Neural cell (in vitro differentiated cells): ENCODE results near the gene MMGT1.

Source experiments
- EZH2 ChIP-seq: fragments of 200-600, 300-800 bp; shearing (Covaris generic), sonication (generic); IDR thresholded peaks from 2 replicates; pipeline ENCODE4 v1.6.1; 2014; ENCODE audit warnings: antibody characterized with exemption, low read length, borderline replicate concordance, mild to moderate bottlenecking; ENCODE audit not compliant: insufficient read depth, poor library complexity, severe bottlenecking
- TF ChIP-seq, protein P1 (sequence below): fragments of 450-650 bp; IDR thresholded peaks from 2 replicates; pipeline ENCODE4 v1.5.1; 2014; ENCODE audit warnings: antibody characterized with exemption, mild to moderate bottlenecking, moderate library complexity; ENCODE audit not compliant: poor library complexity, severe bottlenecking
- TF ChIP-seq, protein P2 (sequence below): IDR thresholded peaks from 2 replicates; pipeline ENCODE4 v1.6.1; 2012; ENCODE audit warnings: borderline replicate concordance

DNA sequence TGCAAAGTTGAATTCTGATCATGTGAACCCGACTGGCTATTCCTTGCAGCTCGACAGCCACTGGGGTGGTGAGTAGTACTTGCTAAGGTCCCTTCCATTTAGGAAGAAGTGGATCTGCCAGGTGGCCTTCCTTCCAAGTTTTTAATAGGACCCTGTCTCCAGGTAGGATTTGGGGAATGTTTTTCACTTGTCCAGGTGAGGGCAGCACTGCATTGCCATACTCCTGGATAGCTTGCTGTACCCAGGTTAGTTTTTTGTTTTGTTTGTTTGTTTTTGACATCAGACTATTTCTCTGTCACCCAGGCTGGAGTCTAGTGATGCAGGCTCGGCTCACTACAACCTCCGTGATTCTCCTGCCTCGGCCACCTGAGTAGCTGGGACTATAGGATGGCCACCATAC lies 50.4 kb downstream of the MMGT1 start:
- TF ChIP-seq, protein P1, sequence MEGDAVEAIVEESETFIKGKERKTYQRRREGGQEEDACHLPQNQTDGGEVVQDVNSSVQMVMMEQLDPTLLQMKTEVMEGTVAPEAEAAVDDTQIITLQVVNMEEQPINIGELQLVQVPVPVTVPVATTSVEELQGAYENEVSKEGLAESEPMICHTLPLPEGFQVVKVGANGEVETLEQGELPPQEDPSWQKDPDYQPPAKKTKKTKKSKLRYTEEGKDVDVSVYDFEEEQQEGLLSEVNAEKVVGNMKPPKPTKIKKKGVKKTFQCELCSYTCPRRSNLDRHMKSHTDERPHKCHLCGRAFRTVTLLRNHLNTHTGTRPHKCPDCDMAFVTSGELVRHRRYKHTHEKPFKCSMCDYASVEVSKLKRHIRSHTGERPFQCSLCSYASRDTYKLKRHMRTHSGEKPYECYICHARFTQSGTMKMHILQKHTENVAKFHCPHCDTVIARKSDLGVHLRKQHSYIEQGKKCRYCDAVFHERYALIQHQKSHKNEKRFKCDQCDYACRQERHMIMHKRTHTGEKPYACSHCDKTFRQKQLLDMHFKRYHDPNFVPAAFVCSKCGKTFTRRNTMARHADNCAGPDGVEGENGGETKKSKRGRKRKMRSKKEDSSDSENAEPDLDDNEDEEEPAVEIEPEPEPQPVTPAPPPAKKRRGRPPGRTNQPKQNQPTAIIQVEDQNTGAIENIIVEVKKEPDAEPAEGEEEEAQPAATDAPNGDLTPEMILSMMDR = no peak
- TF ChIP-seq EZH2 = no peak
- TF ChIP-seq, protein P2, sequence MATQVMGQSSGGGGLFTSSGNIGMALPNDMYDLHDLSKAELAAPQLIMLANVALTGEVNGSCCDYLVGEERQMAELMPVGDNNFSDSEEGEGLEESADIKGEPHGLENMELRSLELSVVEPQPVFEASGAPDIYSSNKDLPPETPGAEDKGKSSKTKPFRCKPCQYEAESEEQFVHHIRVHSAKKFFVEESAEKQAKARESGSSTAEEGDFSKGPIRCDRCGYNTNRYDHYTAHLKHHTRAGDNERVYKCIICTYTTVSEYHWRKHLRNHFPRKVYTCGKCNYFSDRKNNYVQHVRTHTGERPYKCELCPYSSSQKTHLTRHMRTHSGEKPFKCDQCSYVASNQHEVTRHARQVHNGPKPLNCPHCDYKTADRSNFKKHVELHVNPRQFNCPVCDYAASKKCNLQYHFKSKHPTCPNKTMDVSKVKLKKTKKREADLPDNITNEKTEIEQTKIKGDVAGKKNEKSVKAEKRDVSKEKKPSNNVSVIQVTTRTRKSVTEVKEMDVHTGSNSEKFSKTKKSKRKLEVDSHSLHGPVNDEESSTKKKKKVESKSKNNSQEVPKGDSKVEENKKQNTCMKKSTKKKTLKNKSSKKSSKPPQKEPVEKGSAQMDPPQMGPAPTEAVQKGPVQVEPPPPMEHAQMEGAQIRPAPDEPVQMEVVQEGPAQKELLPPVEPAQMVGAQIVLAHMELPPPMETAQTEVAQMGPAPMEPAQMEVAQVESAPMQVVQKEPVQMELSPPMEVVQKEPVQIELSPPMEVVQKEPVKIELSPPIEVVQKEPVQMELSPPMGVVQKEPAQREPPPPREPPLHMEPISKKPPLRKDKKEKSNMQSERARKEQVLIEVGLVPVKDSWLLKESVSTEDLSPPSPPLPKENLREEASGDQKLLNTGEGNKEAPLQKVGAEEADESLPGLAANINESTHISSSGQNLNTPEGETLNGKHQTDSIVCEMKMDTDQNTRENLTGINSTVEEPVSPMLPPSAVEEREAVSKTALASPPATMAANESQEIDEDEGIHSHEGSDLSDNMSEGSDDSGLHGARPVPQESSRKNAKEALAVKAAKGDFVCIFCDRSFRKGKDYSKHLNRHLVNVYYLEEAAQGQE = no peak
